Stimulated activated CD4-positive, alpha-beta T cell treated with anti-CD3 and anti-CD28 coated beads, Interleukin-15, amount 100 ng/mL, for 48 hours (primary cell): Measurements from ENCODE around the gene ZNF200.
"Not testable (repeated sequence)": the region's sequence is repeated elsewhere in the genome, so short reads cannot be mapped to it uniquely, and the experiment has no call there.

ENCODE experiments used
- DNase-seq, 2 donors: peaks; one replicate each; pipeline ENCODE4 v3.0.0-alpha.2; 2020; ENCODE audit warnings: low read depth in 2 of 2

Gene ZNF200

DNA sequence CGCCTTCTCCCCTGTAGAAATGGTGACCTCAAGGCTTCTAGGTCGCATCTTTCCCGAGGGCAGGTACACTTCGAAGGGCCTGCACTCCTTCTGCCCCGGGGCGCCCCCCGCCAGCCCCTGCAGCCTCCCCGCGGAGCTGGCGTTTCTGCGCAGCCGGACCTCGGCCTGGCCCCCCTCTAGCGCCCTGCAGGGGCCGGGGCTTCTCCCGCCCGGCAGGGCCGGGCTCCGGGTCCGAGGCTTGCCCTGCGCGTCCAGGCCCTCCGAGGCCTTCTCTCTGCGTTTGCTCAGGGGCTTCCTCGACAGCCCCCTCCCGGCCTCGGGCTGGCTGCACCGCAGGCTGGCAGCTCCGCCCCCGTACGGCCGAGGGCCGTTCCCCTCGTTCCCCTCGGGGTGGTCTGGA lies 19.4 kb upstream of the ZNF200 start:
- no peak for DNase-seq

- DNase-seq, result no peak
Measured at GRCh38 chr16:3252967-3253366, 18.0 kb upstream of the ZNF200 start.

DNA sequence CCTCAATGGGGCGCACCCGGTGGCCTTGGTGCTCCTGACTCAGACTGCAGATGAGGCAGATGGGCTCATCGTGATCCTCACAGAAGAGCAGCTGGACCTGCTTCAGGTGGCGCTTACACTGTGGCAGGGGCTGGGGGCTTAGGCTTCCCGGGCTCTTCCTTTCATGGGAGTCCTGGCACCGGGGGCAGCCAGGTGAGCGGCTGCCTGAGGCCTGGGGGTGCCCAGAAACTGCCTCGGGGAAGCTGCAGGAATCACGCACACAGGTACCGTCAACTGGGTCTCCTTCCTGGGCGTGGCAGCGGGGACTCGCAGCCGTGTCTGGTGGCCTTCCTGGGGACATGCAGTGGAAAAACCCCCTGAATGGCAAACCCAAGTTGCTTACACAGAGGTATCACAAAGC lies 14.5 kb upstream of the ZNF200 start:
- no peak for DNase-seq

- DNase-seq, result no peak
Measured at GRCh38 chr16:3249020-3249419, 14.1 kb upstream of the ZNF200 start.

DNA sequence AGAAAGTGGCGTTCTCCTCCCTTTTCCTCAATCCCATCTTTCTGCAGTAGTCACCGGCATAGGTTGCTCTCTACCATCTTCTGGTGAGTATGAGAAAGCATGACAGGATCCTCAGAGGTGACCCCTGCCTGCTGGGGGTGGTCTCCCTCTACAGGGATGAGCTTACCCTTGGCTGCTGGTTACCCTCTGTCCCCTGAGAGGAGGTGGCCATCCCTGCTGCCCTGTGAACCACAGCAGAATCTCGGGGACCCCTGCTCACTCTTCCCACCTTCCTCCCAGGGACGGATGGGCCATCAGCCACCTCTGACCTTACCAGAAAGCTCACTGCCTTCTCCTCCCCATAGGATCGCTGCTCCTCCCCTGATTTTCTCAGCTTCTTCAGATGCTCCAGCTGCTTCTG lies 13.6 kb upstream of the ZNF200 start:
- DNase-seq, result no peak

DNA sequence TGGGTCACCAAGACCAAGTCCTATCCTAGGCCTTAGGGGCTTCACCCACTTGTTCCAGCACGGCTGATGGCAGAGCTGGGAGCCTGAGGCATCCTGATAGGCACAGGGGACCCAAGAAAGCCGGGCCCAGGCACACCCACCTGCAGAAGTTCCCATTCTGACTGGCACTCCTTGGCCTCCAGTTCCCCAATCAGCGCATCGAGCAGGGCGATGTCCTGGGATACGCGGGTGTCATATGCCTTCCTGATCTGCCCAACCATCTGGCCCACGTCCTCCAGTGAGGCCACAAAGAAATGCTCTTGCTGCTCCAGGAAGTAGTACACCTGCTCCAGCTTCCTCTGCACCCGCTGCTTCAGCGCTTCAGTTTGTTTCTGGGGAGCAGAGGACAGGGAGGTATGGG lies 11.9 kb upstream of the ZNF200 start:
- DNase-seq, result no peak

DNA sequence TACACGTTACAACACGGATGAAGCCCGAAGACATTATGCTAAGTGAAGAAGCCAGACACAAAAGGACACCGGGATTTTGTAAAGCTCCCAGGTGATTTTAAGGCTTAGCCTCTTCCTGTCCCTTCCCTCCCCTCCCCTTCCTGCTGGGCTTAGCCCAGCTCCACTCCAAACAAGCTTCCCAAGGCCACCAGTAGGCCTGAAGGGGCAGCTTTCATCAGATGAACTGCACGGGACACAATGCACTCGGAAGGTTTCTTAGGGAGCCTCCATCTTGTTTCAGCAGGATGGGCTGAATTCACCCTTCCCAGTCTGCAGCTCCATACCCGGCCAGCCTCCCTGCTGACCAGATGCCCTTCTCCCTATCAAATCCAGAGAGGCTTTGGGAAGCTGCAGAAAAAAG lies 11.0 kb upstream of the ZNF200 start:
- DNase-seq, result no peak

DNA sequence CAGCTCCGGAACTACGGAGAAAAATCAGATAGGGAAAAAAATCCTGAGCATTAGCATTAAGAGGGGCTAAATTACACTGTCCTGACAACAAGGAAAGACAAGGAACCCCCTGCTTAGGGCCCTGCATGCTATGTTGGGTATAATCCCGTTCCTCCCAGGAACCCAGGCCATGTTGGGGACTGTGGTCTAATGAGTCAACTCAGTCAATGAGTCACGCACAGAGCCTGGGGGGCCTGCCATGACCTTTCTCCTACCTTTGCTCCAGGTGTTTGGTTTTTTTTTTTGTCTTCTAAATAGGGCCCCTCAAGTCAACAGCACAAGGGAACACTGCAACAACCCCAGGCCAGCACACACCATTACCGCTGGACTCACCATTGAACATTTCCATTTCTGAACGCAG lies 8.9 kb upstream of the ZNF200 start:
- no peak for DNase-seq

- no peak for DNase-seq
Measured at GRCh38 chr16:3242709-3243108, 7.8 kb upstream of the ZNF200 start.

GRCh38 chr16:3241761-3242160 lies 6.8 kb upstream of the ZNF200 start:
- no peak for DNase-seq

DNA sequence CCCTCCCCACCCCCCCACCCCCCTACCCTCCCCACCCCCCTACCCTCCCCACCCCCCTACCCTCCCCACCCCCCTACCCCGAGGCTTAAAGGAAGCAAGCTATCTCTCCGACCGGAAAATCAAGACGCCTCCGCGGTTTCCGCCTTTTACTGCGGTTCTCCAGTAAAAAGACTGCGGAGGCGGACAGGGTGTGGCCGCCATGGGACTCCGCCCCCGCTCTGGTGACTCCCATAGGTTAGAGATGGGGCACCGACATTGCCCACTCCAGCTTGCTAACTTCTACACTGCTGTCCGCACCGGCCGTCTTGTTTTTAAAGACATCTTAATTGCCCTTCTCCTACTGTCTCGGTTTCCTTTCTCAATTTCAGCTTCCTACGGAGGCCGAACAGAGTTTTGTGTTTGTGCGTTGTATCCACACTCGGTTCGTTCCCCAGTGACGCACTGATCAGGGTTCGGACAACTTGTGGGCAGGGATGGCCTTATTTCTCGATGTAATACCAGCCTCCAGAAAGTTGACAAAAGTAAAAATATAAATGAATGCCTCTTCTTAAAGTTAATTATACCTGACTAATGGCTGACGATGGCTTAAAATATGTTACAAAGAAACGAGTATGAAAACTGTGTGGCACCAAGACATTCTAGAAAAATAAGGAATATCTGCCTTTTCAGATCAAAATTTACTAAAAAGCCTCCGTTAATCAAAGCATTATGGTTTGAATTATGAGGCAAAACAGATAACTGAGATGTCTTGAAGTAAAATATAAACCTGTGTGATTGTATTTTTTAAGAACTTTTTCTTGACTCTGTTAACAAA lies 1.1 kb upstream of the ZNF200 start:
- DNase-seq, result no peak

DNA sequence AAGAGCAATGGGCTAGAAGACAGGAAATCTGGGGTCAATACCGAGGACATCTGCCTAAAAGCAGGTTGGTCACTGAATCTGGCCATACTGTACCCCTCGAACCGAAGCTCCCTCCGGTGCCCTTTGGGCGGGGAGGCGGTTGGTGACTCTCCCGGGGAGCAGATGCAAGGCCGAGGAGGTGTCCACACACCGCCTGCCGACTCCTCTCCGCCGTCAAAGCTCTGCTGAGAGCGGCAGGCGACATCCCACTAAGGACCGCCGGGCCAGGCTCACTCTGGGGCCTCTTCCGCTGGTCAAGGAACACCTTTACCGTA lies 458 bp downstream of the ZNF200 start:
- no peak for DNase-seq

DNA sequence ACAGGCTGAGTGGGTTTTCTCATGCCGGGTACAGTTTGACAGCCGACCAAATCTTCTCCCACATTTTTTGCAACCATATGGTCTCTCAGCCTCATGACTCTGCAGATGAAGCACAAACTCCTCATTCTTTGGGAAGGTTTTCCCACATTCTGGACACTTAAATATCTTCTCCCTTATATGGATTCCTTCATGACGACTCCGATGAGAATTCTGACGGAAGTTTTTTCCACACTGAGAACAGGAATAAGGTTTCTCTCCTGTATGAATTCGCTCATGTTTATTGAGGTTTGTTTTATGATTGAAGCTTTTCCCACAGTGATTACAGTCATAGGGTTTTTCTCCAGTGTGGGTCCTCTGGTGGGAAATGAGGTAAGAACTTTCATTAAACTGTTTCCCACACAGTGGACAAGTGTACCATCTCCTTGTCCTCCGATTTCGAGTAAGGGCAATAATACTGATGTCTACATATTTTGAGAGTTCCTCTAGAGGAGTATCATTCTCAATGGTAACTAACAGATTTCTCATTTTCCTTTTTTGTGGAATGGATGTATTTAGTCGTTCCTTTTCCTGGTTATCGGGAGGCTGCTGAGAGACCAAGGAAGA lies 10.9 kb downstream of the ZNF200 start:
- DNase-seq, result no peak

GRCh38 chr16:3220839-3221238 lies 14.1 kb downstream of the ZNF200 start:
- no peak for DNase-seq

DNA sequence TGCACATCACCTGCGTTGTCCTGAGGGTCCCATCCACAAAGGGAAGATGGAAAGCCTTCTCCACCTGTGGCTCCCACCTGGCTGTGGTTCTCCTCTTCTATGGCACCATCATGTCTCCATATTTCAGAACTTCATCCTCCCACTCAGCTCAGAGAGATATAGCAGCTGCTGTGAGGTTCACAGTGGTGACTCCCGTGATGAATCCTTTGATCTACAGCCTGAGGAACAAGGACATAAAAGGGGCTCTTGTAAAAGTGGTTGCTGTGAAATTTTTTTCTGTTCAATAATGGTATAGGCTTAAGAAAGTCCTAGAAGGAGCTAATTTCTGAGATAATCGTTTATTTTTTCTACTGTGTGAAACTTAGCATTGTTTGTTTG lies 18.7 kb downstream of the ZNF200 start:
- DNase-seq, result no peak

GRCh38 chr16:3215601-3216262 lies 19.2 kb downstream of the ZNF200 start:
- DNase-seq, result no peak

GRCh38 chr16:3214904-3215600 lies 19.9 kb downstream of the ZNF200 start:
- DNase-seq, result no peak

- DNase-seq, result no peak
Measured at GRCh38 chr16:3212567-3212966, 22.4 kb downstream of the ZNF200 start.

DNA sequence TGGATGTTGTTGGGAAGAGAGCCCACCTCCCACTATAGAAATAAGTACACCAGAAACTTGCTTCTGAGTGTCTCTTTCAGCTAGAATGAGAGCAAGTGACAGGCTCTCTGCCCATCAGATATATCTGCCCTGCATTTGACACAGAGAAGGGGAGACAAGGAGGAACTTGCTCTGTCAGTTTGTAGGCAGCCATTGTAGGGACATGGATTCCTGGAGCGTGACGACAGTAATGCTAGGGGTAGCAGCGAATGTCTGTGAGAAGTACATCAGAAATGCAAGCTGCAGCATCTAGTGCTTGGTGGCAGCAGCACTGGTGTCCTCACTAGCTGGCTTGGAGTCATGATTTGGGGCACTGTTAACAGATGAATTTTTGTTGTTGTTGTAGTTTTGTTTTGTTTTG lies 23.0 kb downstream of the ZNF200 start:
- DNase-seq, result no peak

GRCh38 chr16:3207086-3207953 lies 27.6 kb downstream of the ZNF200 start:
- DNase-seq, result no peak

DNA sequence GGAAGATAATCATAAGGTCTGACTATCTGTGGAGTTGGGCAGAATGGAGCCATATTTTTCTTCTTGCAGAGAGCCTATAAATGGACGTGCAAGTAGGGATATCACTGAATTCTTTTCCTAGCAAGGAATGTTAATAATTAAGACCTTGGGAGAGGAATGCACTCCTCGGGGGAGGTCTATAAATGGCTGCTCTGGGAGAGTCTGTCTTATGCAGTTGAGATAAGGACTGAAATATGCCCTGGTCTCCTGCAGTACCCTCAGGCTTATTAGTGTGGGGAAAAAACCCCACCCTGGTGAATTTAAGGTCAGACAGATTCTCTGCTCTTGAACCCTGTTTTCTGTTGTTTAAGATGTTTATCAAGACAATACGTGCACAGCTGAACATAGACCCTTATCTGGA lies 29.0 kb downstream of the ZNF200 start:
- DNase-seq, result not testable (repeated sequence)
